NCI-H1092 (cell line): Measurements from ENCODE around the gene RSAD2.

Source experiments
- DNase-seq: peaks from one replicate; lab custom pipeline; 2025; lab: John Stamatoyannopoulos, UW

The RSAD2 gene

DNA sequence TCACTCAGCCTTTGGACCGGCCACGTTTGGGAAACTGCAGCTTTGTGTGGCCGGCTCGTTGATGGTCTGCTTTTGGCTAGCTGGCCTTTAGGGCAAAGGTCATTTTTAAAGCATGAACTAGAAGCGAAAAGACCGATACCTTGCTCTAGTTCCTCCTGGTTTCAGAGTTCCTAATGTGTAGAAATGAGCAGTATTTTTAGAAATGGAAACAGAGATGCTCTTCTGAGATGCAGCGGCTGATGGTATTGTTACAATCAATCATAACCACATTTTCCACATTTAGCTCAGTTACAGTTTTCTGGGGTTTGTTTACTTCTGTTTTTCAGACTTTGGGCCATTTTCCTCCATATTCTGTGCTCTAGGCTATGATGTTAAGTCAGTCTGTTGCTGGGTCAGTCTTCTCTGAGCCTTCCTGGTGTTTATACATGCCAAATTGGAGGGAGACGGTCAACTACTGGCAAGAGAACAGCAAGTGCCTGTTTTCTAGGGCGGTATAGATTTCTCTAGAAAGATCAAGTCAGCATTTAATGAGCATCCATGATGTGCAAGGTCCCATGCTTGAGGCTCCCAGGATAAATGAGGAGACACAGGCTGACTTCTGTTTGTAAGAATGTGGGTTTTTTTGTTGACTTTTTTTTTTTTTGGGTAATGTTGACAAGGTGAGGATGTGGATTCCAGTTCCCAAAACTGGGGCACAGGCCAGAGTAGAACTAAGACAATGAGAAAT, 67.7 kb downstream of the RSAD2 start:
- no peak for DNase-seq

DNA sequence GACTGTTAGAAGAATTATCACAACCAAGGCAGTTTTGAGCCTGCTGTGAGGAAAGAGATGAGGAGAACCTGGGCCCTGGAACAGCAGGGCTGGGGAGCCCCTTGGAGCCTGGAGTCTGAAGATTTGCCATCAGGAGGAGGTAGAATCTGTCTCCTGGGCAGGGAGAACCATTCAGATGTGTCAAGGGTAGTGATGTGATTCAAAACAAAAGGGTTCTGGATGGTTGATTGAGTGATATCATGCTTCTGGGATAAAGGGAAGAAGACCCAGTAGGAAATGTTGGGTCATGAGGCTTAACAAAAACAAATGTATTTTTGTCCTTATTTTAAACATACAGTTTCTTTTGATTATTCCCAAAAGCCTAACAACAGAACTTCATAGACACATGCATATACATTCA, 68.2 kb downstream of the RSAD2 start:
- no peak for DNase-seq

DNA sequence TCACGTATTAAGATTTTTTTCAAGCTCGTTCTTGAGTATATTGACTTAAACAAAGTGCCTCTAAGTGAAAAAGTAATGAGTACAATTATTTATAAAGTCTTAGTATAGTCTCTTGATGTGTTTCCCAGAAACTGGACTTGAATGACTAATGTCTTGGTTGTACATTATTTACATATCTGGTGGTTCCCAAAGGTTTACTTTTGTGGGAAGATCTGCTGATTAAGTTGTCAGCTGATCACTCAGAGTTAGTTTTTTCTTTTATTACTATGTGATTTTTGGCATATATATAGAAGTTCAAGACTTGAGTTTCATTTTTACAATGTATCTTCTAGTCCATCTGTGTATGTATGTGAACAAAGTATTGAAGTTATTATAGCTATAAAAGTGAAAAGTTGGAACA, 69.1 kb downstream of the RSAD2 start:
- no peak for DNase-seq
